ENCODE results near the gene NOS3. TPM values are rescaled to one million over a fixed set of nuclear protein-coding genes. Genes with fewer than 3 reads are reported as not detected.

NOS3 gene
- total and polyA plus RNA-seq, 9 of the 15 experiments (the other 6 are each of a cell fraction or from before 2014, with no cell fraction given) = 1.1 to 121 (median 23.6) TPM

DNA sequence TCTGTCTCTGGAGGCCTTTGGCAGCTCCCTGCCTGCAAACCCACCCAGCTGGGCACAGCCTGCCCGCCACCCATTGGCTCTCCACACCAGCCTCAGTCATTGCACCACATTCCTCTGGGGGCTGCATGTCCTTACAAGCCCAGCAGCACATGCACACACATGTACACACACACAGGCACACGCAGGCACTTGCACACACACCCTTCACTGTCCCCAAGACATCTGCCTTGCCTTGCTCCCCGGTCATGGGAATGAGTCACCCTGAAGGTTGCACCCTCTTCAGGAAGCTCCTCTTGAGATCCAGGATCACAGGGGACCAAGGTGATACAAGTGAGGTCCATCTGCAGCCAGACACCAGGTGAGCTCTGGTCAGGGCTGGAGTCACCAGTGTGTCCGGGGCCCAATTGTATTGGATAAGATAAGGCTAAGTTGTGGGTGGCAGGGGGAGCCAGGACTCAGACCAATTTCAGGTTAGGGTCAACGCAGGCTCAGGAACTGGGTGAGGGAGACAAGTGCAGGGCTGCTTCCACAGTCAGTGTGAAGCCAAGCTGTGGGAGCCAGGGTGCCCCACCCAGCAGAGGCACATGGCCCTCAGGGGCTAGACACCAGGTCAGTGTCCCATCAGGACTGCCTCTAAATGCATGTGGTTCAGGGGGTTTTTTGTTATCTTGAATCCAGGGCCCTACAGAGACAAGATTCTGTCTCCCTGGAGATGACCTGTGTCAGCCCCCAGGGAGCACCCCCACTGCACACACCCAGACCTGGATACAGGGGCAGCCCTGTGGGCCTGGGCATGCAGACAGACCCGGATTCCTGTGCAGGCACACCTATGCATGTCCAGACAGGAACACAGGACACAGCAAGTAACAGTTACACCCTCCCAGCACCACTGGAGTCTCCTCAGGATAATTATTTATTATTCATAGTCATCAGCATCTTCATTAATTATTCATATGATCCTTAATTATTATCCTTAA lies 46.5 kb upstream of the NOS3 start (continued):
- TF ChIP-seq, protein P1, sequence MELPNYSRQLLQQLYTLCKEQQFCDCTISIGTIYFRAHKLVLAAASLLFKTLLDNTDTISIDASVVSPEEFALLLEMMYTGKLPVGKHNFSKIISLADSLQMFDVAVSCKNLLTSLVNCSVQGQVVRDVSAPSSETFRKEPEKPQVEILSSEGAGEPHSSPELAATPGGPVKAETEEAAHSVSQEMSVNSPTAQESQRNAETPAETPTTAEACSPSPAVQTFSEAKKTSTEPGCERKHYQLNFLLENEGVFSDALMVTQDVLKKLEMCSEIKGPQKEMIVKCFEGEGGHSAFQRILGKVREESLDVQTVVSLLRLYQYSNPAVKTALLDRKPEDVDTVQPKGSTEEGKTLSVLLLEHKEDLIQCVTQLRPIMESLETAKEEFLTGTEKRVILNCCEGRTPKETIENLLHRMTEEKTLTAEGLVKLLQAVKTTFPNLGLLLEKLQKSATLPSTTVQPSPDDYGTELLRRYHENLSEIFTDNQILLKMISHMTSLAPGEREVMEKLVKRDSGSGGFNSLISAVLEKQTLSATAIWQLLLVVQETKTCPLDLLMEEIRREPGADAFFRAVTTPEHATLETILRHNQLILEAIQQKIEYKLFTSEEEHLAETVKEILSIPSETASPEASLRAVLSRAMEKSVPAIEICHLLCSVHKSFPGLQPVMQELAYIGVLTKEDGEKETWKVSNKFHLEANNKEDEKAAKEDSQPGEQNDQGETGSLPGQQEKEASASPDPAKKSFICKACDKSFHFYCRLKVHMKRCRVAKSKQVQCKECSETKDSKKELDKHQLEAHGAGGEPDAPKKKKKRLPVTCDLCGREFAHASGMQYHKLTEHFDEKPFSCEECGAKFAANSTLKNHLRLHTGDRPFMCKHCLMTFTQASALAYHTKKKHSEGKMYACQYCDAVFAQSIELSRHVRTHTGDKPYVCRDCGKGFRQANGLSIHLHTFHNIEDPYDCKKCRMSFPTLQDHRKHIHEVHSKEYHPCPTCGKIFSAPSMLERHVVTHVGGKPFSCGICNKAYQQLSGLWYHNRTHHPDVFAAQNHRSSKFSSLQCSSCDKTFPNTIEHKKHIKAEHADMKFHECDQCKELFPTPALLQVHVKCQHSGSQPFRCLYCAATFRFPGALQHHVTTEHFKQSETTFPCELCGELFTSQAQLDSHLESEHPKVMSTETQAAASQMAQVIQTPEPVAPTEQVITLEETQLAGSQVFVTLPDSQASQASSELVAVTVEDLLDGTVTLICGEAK (IDR thresholded peaks at IDR 0.05) = no peak
- TF ChIP-seq, protein P1 (CRISPR knock-in tag; IDR thresholded peaks at IDR 0.05) = no peak
- no peak for TF ChIP-seq MTA1 (IDR thresholded peaks at IDR 0.05; ENCODE audit: borderline replicate concordance)
- 0 out of 4 replicates have a peak, but pooled peaks have one; percentile 22 to 28 for TF ChIP-seq MAZ (CRISPR knock-in tag; conservative IDR thresholded peaks at IDR 0.05 in 1 of 2, IDR thresholded peaks at IDR 0.05 in 1 of 2)
- TF ChIP-seq ARHGAP35 (IDR thresholded peaks at IDR 0.05; ENCODE audit: partially characterized antibody) = peak; percentile 13
- no peak for TF ChIP-seq SRSF3 (IDR thresholded peaks at IDR 0.05; ENCODE audit: insufficient read depth, low read length)
- TF ChIP-seq BRF1 (IDR thresholded peaks at IDR 0.05; ENCODE audit: borderline replicate concordance, extremely low read depth, insufficient read length) = no peak
- no peak for TF ChIP-seq ZNF124 (CRISPR knock-in tag; IDR thresholded peaks at IDR 0.05)
- no peak for TF ChIP-seq ZC3H11A (IDR thresholded peaks at IDR 0.05; ENCODE audit: low read depth, low read length)
- TF ChIP-seq, protein P2, sequence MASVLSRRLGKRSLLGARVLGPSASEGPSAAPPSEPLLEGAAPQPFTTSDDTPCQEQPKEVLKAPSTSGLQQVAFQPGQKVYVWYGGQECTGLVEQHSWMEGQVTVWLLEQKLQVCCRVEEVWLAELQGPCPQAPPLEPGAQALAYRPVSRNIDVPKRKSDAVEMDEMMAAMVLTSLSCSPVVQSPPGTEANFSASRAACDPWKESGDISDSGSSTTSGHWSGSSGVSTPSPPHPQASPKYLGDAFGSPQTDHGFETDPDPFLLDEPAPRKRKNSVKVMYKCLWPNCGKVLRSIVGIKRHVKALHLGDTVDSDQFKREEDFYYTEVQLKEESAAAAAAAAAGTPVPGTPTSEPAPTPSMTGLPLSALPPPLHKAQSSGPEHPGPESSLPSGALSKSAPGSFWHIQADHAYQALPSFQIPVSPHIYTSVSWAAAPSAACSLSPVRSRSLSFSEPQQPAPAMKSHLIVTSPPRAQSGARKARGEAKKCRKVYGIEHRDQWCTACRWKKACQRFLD (CRISPR knock-in tag; IDR thresholded peaks at IDR 0.05) = no peak
- no peak for TF ChIP-seq NRF1 (conservative IDR thresholded peaks at IDR 0.05 in 1 of 2, IDR thresholded peaks at IDR 0.05 in 1 of 2)
- TF ChIP-seq, protein P3, sequence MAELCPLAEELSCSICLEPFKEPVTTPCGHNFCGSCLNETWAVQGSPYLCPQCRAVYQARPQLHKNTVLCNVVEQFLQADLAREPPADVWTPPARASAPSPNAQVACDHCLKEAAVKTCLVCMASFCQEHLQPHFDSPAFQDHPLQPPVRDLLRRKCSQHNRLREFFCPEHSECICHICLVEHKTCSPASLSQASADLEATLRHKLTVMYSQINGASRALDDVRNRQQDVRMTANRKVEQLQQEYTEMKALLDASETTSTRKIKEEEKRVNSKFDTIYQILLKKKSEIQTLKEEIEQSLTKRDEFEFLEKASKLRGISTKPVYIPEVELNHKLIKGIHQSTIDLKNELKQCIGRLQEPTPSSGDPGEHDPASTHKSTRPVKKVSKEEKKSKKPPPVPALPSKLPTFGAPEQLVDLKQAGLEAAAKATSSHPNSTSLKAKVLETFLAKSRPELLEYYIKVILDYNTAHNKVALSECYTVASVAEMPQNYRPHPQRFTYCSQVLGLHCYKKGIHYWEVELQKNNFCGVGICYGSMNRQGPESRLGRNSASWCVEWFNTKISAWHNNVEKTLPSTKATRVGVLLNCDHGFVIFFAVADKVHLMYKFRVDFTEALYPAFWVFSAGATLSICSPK (IDR thresholded peaks at IDR 0.05; ENCODE audit: borderline replicate concordance) = no peak
- TF ChIP-seq ARID2 (IDR thresholded peaks at IDR 0.05) = peak; percentile 18; the same call in 1 of the 2 replicates
- TF ChIP-seq NFIX (CRISPR knock-in tag; IDR thresholded peaks at IDR 0.05; ENCODE audit: low read depth) = no peak

Data from K562 (cell line).